Embryonic facial prominence (tissue), 1 donor: ENCODE data around the gene MZF1.

Experiments
- DNase-seq: peaks from one replicate; pipeline ENCODE4 v3.0.0-alpha.2; 2016; ENCODE audit errors: extremely low spot score

Gene MZF1

DNA sequence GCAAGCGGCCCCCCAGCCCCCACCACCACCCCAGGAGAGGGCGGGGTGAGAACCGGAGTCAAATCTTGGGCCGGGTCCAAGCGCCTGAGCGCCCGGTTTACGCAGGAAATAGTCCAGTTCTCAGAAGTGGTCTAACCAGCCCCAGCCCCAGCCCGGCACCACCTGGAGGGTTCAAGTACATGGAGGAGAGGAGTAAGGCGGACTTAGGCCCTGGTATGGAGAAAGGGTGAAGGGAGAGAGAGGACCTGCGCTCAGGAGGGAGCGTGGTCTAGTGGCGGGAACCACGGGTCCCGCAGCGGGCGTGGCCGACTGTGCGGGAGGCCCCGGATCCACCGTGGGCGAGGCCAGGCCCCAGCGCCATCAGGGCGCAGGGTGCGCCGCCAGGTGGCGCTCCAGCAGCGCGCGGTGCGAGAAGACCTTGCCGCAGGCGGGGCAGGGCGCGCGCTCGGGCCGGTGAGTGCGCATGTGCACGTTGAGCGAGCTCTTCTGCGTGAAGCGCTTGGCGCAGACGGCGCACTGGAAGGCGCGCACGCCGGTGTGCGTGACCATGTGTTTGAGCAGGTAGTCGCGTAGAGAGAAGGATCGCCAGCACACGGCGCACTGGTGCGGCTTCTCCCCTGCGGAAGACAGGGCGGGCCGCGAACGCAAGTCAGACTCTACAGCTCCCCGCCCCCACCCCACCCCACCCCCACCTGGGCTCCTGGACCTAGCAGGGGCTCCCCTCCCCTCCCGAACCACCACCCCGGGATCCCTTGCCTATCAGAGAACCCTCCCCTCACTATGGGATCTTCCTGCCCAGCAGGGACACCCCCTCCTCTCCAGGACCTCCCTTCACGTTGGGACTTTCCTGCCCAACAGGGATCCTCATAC is 59.2 kb downstream of the MZF1 start:
- peak; percentile 71 for DNase-seq

DNA sequence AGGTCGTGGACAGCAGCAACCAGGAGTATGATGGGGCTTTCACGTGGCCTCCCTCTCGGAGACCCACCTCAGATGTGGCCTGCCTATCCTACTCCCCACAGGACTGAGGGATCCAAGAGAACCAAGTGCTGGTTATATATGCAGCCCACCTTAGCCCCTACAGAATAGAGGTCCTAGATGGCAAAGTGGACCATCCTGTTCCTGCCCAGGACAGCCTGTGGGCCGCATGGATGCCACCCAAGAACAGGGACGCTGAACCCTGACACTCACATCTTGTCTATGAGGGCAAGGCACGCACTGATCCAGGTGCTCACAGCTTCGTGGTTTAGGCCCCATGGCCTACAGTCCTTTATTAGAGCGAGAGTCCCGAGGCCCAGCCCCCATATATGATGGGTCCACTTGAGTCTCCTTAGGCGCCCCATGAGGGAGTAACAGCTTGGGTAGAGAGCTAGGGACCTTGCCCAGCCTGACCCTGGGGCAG is 59.9 kb downstream of the MZF1 start:
- DNase-seq, result no peak
